Astrocyte of the cerebellum (primary cell): ENCODE measurements around the gene RPTN.

Source experiments
- DNase-seq: peaks from one replicate; pipeline ENCODE4 v3.0.0-alpha.2; 2011; ENCODE audit warnings: low read depth
- H3K4me3 ChIP-seq: 2 replicates; pipeline ENCODE4 v1.5.1; 2011; ENCODE audit warnings: mild to moderate bottlenecking, low read depth, low read length, moderate library complexity
- in situ Hi-C: cut with HindIII; loops from 2 replicates; pipeline ENCODE4 v1.10.0; 2017; ENCODE audit warnings: low sequenced_read_pairs
- TF ChIP-seq, protein P1 (sequence below): IDR thresholded peaks from 2 replicates; pipeline ENCODE4 v1.5.1; 2012; ENCODE audit warnings: low read length, low read depth, moderate library complexity, mild to moderate bottlenecking; ENCODE audit errors: missing control alignments

Gene RPTN, protein sequence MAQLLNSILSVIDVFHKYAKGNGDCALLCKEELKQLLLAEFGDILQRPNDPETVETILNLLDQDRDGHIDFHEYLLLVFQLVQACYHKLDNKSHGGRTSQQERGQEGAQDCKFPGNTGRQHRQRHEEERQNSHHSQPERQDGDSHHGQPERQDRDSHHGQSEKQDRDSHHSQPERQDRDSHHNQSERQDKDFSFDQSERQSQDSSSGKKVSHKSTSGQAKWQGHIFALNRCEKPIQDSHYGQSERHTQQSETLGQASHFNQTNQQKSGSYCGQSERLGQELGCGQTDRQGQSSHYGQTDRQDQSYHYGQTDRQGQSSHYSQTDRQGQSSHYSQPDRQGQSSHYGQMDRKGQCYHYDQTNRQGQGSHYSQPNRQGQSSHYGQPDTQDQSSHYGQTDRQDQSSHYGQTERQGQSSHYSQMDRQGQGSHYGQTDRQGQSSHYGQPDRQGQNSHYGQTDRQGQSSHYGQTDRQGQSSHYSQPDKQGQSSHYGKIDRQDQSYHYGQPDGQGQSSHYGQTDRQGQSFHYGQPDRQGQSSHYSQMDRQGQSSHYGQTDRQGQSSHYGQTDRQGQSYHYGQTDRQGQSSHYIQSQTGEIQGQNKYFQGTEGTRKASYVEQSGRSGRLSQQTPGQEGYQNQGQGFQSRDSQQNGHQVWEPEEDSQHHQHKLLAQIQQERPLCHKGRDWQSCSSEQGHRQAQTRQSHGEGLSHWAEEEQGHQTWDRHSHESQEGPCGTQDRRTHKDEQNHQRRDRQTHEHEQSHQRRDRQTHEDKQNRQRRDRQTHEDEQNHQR

DNA sequence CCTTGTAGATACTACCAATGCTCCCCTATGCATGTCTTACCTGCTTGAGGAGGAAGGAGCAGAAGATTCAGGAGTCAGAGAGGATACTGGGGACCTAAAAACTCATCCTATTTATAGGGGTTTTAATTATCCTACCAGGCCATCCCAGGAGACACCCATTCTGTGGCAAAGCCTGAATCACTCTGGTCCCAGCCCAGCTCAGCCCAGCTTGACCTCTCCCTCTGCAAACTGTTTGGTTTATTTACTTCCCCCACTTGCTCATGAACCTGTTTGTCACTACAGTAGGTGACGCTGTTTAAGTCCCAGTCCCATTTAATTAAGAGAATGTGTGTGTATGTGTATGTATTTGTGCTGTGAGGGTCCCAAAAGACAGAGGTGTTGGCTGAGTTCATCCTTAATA is at the start of gene RPTN:
RPTN (minus strand) TSS at position 85 of the 400 bp plus-strand sequence. CDS start 1,339 bp downstream, outside the sequence.
- no peak within 1 kb of the TSS for H3K4me3 ChIP-seq
- in situ Hi-C loops: no loop called here
- no peak for DNase-seq
- TF ChIP-seq, protein P1, sequence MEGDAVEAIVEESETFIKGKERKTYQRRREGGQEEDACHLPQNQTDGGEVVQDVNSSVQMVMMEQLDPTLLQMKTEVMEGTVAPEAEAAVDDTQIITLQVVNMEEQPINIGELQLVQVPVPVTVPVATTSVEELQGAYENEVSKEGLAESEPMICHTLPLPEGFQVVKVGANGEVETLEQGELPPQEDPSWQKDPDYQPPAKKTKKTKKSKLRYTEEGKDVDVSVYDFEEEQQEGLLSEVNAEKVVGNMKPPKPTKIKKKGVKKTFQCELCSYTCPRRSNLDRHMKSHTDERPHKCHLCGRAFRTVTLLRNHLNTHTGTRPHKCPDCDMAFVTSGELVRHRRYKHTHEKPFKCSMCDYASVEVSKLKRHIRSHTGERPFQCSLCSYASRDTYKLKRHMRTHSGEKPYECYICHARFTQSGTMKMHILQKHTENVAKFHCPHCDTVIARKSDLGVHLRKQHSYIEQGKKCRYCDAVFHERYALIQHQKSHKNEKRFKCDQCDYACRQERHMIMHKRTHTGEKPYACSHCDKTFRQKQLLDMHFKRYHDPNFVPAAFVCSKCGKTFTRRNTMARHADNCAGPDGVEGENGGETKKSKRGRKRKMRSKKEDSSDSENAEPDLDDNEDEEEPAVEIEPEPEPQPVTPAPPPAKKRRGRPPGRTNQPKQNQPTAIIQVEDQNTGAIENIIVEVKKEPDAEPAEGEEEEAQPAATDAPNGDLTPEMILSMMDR: no peak

DNA sequence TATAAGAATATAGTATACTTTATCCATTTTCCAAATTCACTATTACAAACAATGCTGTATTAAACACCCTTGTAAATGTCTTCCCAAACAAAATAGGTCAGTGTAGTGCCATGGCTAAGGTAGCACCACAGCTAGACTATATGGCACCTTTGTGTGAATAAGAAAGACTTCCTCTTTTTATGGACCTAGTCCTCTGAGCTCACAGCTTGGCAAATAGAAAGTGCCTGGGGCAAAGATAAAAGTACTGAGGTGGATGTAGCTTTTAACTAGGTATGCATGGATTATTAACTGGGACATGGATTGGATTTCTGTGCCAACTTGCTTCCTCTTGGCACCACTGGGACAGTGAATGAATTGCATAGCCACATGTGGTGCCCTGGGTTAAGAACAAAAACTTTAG is 40.0 kb upstream of the RPTN start:
- H3K4me3 ChIP-seq: no peak overlapping the region
- DNase-seq: no peak
- TF ChIP-seq, protein P1: no peak
- in situ Hi-C loops: no loop called here

DNA sequence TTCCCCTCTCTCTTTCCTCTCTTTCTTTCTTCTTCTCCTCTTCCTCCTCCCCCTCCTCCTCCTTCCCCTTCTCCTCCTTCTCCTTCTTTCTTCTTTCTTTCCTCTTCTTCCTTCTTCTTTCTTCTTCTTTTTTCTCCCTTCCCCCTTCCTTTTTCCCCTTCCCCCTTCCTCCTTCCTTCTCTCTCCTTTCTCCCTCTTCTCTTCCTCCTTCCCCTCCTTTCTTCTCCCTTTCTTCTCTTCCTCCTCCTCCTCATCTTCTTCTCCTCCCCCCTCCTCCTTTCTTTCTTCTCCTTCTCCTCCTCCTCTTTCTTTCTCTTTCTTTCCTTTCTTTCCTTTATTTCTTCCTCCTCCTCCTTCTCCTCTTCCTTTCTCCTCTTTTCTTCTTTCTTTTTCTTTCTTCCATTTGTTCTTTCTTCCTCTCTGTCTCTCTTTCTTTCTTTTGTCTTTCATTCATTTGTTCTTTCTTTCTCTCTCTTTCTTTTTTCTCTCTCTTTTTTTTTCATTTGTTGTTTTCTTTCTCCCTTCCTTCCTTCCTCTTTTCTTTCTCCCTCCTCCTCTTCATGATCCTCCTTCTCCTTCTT is 38.4 kb upstream of the RPTN start:
- no peak overlapping the region for H3K4me3 ChIP-seq
- in situ Hi-C loops: no loop called here

DNA sequence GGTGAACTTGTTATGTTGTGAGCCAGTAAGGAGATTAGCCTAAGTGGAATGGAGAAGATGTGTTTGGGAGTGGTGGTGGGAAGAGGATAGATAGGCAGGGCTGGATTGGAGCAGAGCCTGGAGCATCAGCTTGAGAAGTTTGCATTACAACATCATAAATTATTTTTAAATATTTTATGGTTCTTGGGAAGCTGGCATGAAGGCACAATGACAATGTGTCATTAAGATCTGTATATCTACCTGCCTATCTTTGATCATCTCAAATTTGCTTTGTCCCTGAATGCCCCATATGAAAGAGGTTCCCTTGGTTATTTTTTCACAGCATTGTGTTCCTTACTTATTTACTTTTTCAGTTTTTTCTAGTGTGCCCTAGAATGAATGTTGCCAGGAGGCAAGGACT is 32.7 kb upstream of the RPTN start:
- in situ Hi-C loops: no loop called here
- H3K4me3 ChIP-seq: no peak overlapping the region
- TF ChIP-seq, protein P1: no peak
- no peak for DNase-seq

More for the DNA sequence above, 38.4 kb upstream of the RPTN start:
- DNase-seq: no peak
- TF ChIP-seq, protein P1: no peak

DNA sequence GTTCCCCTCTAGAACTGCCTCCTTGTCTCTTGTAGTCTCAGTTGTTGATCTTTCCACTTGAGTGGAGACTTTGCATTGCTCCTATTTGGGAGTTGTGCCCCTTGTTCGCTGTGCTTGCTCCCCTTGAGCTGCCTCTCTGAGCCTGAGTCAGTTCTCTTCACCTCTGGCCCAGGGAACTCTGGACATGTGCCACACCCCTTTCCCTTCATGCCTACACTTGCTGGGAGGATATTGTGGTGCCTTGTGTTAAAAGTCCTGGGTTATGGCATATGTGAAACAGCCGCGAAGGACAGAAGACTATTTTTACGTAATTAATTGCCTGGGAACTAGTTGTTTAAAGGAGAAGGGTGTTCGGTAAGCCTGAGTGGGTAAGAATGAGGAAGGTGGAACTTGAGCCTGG is 32.2 kb upstream of the RPTN start:
- in situ Hi-C loops: no loop called here
- TF ChIP-seq, protein P1: no peak
- DNase-seq: no peak
- no peak overlapping the region for H3K4me3 ChIP-seq

DNA sequence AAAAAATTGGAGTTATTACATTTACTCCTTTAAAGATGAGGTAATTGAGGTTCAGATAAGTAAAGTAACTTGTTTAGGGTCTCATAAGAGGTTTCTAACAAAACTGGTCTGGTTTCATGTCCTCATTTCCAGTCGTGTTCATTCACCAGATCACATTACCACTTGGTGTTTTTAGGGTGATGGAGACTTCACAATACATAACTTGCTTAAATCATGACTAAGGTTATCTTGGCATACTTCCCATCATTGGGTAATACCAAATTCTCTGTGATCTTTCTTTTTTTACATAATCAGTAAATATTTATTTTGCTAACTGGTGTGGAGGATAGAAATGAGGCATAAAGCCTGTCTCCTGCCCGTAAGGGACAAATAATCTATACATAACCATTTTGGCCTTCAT is 31.6 kb upstream of the RPTN start:
- H3K4me3 ChIP-seq: no peak overlapping the region
- in situ Hi-C loops: no loop called here
- no peak for DNase-seq
- TF ChIP-seq, protein P1: no peak
